H1 (cell line): Measurements from ENCODE around the gene SDC4.

Source experiments
- CEBPB ChIP-seq: IDR thresholded peaks from 2 replicates; pipeline ENCODE4 v1.6.1; 2012; ENCODE audit warnings: low read depth, low read length
- EP300 ChIP-seq, 2 experiments: IDR thresholded peaks; 1 replicate in 1 of 2; 2 replicates in 1 of 2; pipeline ENCODE4 v1.6.1; 2011 to 2012; ENCODE audit warnings: low read depth in 2 of 2, low read length in 2 of 2, mild to moderate bottlenecking in 2 of 2, borderline replicate concordance in 1 of 2, inconsistent platforms in 1 of 2, moderate library complexity in 1 of 2
- POLR2A ChIP-seq, 2 experiments: IDR thresholded peaks; 1 replicate in 1 of 2; 2 replicates in 1 of 2; pipeline ENCODE4 v1.6.1; 2011; ENCODE audit warnings: low read depth in 2 of 2, low read length in 2 of 2, mild to moderate bottlenecking in 2 of 2; ENCODE audit errors: control extremely low read depth in 1 of 2
- RNF2 ChIP-seq: fragments of 200-900, 300-1000 bp; sonication (generic); IDR thresholded peaks from 2 replicates; pipeline ENCODE4 v1.7.1; 2016; ENCODE audit warnings: borderline replicate concordance, low read depth, mild to moderate bottlenecking, antibody characterized with exemption, low read length; ENCODE audit not compliant: poor library complexity, severe bottlenecking; ENCODE audit errors: missing control alignments
- SP2 ChIP-seq: IDR thresholded peaks from 2 replicates; pipeline ENCODE4 v1.6.1; 2012; ENCODE audit warnings: mild to moderate bottlenecking, low read length, inconsistent platforms
- SRF ChIP-seq: IDR thresholded peaks from 2 replicates; pipeline ENCODE4 v1.6.1; 2011; ENCODE audit warnings: mild to moderate bottlenecking, low read depth, low read length, moderate library complexity
- TAF1 ChIP-seq: IDR thresholded peaks from 2 replicates; pipeline ENCODE4 v1.6.1; 2011; ENCODE audit warnings: mild to moderate bottlenecking, low read depth, low read length
- YY1 ChIP-seq: IDR thresholded peaks from 2 replicates; pipeline ENCODE4 v1.6.1; 2011; ENCODE audit warnings: low read depth, mild to moderate bottlenecking, low read length
- TF ChIP-seq, protein P1 (sequence below), 3 experiments: IDR thresholded peaks; 1 replicate in 2 of 3; 2 replicates in 1 of 3; pipeline versions ENCODE4 v1.5.1 to v1.6.1; 2011; ENCODE audit warnings: low read length in 3 of 3, mild to moderate bottlenecking in 3 of 3, inconsistent platforms in 2 of 3, low read depth in 1 of 3, moderate library complexity in 1 of 3; ENCODE audit not compliant: insufficient read depth in 1 of 3; ENCODE audit errors: control extremely low read depth in 1 of 3
- TF ChIP-seq, protein P2 (sequence below): IDR thresholded peaks from 2 replicates; pipeline ENCODE4 v1.6.1; 2011; ENCODE audit warnings: low read depth, mild to moderate bottlenecking, low read length; ENCODE audit not compliant: insufficient read depth

DNA sequence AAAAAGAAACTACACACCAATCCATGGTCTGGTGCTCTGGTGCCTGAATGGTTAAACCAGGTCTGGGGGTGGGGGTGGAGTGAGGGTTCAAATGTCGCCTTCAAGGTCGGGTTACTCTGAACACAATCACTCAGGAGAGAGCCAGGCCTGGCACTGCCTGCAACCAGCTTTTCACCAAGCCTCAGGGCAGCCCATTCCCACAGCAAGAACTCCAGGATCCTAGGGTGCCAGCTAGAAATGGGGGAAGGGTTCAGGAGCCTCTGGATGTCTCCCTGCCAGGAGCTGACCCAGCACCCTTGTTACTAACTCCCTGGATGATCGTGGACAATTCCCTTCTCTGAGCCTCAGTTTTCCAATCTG lies 6.7 kb downstream of the SDC4 start:
- TF ChIP-seq SP2, result no peak
- no peak for TF ChIP-seq YY1
- TF ChIP-seq, protein P1, sequence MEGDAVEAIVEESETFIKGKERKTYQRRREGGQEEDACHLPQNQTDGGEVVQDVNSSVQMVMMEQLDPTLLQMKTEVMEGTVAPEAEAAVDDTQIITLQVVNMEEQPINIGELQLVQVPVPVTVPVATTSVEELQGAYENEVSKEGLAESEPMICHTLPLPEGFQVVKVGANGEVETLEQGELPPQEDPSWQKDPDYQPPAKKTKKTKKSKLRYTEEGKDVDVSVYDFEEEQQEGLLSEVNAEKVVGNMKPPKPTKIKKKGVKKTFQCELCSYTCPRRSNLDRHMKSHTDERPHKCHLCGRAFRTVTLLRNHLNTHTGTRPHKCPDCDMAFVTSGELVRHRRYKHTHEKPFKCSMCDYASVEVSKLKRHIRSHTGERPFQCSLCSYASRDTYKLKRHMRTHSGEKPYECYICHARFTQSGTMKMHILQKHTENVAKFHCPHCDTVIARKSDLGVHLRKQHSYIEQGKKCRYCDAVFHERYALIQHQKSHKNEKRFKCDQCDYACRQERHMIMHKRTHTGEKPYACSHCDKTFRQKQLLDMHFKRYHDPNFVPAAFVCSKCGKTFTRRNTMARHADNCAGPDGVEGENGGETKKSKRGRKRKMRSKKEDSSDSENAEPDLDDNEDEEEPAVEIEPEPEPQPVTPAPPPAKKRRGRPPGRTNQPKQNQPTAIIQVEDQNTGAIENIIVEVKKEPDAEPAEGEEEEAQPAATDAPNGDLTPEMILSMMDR (IDR thresholded peaks at IDR 0.05; ENCODE audit: control extremely low read depth in 1 of 3, insufficient read depth in 1 of 3, low read depth in 1 of 3, low read length in 3 of 3), result no peak
- TF ChIP-seq RNF2, result no peak
- no peak for TF ChIP-seq CEBPB
- TF ChIP-seq, protein P2, sequence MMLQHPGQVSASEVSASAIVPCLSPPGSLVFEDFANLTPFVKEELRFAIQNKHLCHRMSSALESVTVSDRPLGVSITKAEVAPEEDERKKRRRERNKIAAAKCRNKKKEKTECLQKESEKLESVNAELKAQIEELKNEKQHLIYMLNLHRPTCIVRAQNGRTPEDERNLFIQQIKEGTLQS, result no peak
- peak; percentile 8 to 21; a peak in 2 of 3 replicates for TF ChIP-seq POLR2A (IDR thresholded peaks at IDR 0.05; ENCODE audit: control extremely low read depth in 1 of 2, low read depth in 2 of 2, low read length in 2 of 2)
- no peak for TF ChIP-seq TAF1
- TF ChIP-seq SRF, result no peak
- no peak for TF ChIP-seq EP300 (IDR thresholded peaks at IDR 0.05; ENCODE audit: borderline replicate concordance in 1 of 2, low read depth in 2 of 2, low read length in 2 of 2)
